ENCODE data around the gene ALDH1L1.
A peak's percentile ranks its signal among the peaks of the same experiment; 100 is the strongest.
"Not testable (repeated sequence)": the region's sequence is repeated elsewhere in the genome, so short reads cannot be mapped to it uniquely, and the experiment has no call there.

Gene ALDH1L1

GRCh38 chr3:126106336-126107202 is 73.8 kb downstream of the ALDH1L1 start:
- DNase-seq (ENCODE audit: low read depth, low spot score): no peak

- no peak for DNase-seq (ENCODE audit: low read depth, low spot score)
Measured at GRCh38 chr3:126105691-126106187, 74.6 kb downstream of the ALDH1L1 start.

- DNase-seq (ENCODE audit: low read depth, low spot score): no peak
Measured at GRCh38 chr3:126104742-126105605, 75.4 kb downstream of the ALDH1L1 start.

GRCh38 chr3:126104028-126104635 is 76.3 kb downstream of the ALDH1L1 start:
- DNase-seq (ENCODE audit: low read depth, low spot score): no peak

- DNase-seq (ENCODE audit: low read depth, low spot score): no peak
Measured at GRCh38 chr3:126103121-126104027, 77.0 kb downstream of the ALDH1L1 start.

- no peak for DNase-seq (ENCODE audit: low read depth, low spot score)
Measured at GRCh38 chr3:126102530-126102951, 77.8 kb downstream of the ALDH1L1 start.

- DNase-seq (ENCODE audit: low read depth, low spot score): no peak
Measured at GRCh38 chr3:126102011-126102410, 78.4 kb downstream of the ALDH1L1 start.

GRCh38 chr3:126101521-126101982 is 78.8 kb downstream of the ALDH1L1 start:
- no peak for DNase-seq (ENCODE audit: low read depth, low spot score)

GRCh38 chr3:126100634-126101301 is 79.6 kb downstream of the ALDH1L1 start:
- no peak for DNase-seq (ENCODE audit: low read depth, low spot score)

- no peak for DNase-seq (ENCODE audit: low read depth, low spot score)
Measured at GRCh38 chr3:126100269-126100633, 80.1 kb downstream of the ALDH1L1 start.

- peak; percentile 78 for DNase-seq (ENCODE audit: low read depth, low spot score)
Measured at GRCh38 chr3:126098391-126098858, 82.0 kb downstream of the ALDH1L1 start.

GRCh38 chr3:126097801-126098200 is 82.6 kb downstream of the ALDH1L1 start:
- no peak for DNase-seq (ENCODE audit: low read depth, low spot score)

GRCh38 chr3:126096274-126096673 is 84.1 kb downstream of the ALDH1L1 start:
- DNase-seq (ENCODE audit: low read depth, low spot score): not testable (repeated sequence)

GRCh38 chr3:126092128-126092527 is 88.3 kb downstream of the ALDH1L1 start:
- not testable (repeated sequence) for DNase-seq (ENCODE audit: low read depth, low spot score)

GRCh38 chr3:126087552-126088175 is 92.7 kb downstream of the ALDH1L1 start:
- DNase-seq (ENCODE audit: low read depth, low spot score): no peak

GRCh38 chr3:126085841-126086240 is 94.5 kb downstream of the ALDH1L1 start:
- no peak for DNase-seq (ENCODE audit: low read depth, low spot score)

GRCh38 chr3:126085276-126085675 is 95.1 kb downstream of the ALDH1L1 start:
- DNase-seq (ENCODE audit: low read depth, low spot score): no peak

- DNase-seq (ENCODE audit: low read depth, low spot score): no peak
Measured at GRCh38 chr3:126084768-126085180, 95.6 kb downstream of the ALDH1L1 start.

- no peak for DNase-seq (ENCODE audit: low read depth, low spot score)
Measured at GRCh38 chr3:126083913-126084767, 96.2 kb downstream of the ALDH1L1 start, which contains the start of gene SLC41A3. Gene SLC41A3 (minus strand): TSS chr3:126084124. CDS start chr3:126068219, 15,905 bp downstream.
